Ishikawa (cell line): Measurements from ENCODE around the gene TIAM1.

Experiments
- CREB1 ChIP-seq: IDR thresholded peaks from 2 replicates; pipeline ENCODE4 v1.6.1; 2012; ENCODE audit warnings: low read depth
- EGR1 ChIP-seq: IDR thresholded peaks from 2 replicates; pipeline ENCODE4 v1.6.1; 2012
- EP300 ChIP-seq: IDR thresholded peaks from 2 replicates; pipeline ENCODE4 v1.6.1; 2012; ENCODE audit warnings: borderline replicate concordance
- FOXM1 ChIP-seq: IDR thresholded peaks from 2 replicates; pipeline ENCODE4 v1.6.1; 2012; ENCODE audit warnings: low read depth, borderline replicate concordance
- MAX ChIP-seq: IDR thresholded peaks from 2 replicates; pipeline ENCODE4 v1.6.1; 2012
- NFIC ChIP-seq: IDR thresholded peaks from 2 replicates; pipeline ENCODE4 v1.6.1; 2012
- RAD21 ChIP-seq: IDR thresholded peaks from 2 replicates; pipeline ENCODE4 v1.6.1; 2012; ENCODE audit warnings: low read depth
- REST ChIP-seq: IDR thresholded peaks from 2 replicates; pipeline ENCODE4 v1.6.1; 2012; ENCODE audit warnings: low read depth, mild to moderate bottlenecking
- TAF1 ChIP-seq: IDR thresholded peaks from 2 replicates; pipeline ENCODE4 v1.6.1; 2012; ENCODE audit warnings: low read depth, mild to moderate bottlenecking
- TCF12 ChIP-seq: IDR thresholded peaks from 2 replicates; pipeline ENCODE4 v1.6.1; 2012; ENCODE audit warnings: low read depth
- TEAD4 ChIP-seq: IDR thresholded peaks from 2 replicates; pipeline ENCODE4 v1.6.1; 2012
- USF1 ChIP-seq: IDR thresholded peaks from 2 replicates; pipeline ENCODE4 v1.6.1; 2012
- YY1 ChIP-seq: IDR thresholded peaks from 2 replicates; pipeline ENCODE4 v1.6.1; 2012; ENCODE audit warnings: low read depth

GRCh38 chr21:31351960-31352359, 7.9 kb upstream of the TIAM1 start:
- TF ChIP-seq EP300 = no peak
- no peak for TF ChIP-seq TCF12
- no peak for TF ChIP-seq FOXM1
- no peak for TF ChIP-seq MAX
- TF ChIP-seq TAF1 = no peak
- no peak for TF ChIP-seq REST
- TF ChIP-seq RAD21 = no peak
- no peak for TF ChIP-seq USF1
- TF ChIP-seq EGR1 = no peak
- no peak for TF ChIP-seq CREB1
- no peak for TF ChIP-seq TEAD4
- TF ChIP-seq NFIC = no peak
- no peak for TF ChIP-seq YY1
